KMS-11 (cell line): ENCODE data around the gene DNAJB14.

ENCODE experiments used
- H2AFZ ChIP-seq: fragments of 200-600 bp; sonication (generic); 2 replicates; pipeline ENCODE4 v1.6.1; 2016; ENCODE audit warnings: antibody characterized with exemption, mixed run types, low read depth
- H3K27ac ChIP-seq: fragments of 200-600 bp; sonication (generic); 2 replicates; pipeline ENCODE4 v1.6.1; 2016; ENCODE audit warnings: mild to moderate bottlenecking, mixed run types
- H3K27me3 ChIP-seq: fragments of 200-600 bp; sonication (generic); 2 replicates; pipeline ENCODE4 v1.6.1; 2017; ENCODE audit warnings: mild to moderate bottlenecking, low read depth, mixed run types, moderate library complexity; ENCODE audit not compliant: insufficient read depth
- H3K36me3 ChIP-seq: fragments of 200-600 bp; sonication (generic); 2 replicates; pipeline ENCODE4 v1.6.1; 2017; ENCODE audit warnings: mild to moderate bottlenecking, mixed run types; ENCODE audit not compliant: insufficient read depth
- H3K4me1 ChIP-seq: fragments of 200-600 bp; sonication (generic); 2 replicates; pipeline ENCODE4 v1.6.1; 2016; ENCODE audit warnings: mild to moderate bottlenecking, low read depth, mixed run types; ENCODE audit not compliant: poor library complexity, severe bottlenecking
- H3K4me2 ChIP-seq: fragments of 200-600 bp; sonication (generic); 2 replicates; pipeline ENCODE4 v1.7.0; 2016; ENCODE audit warnings: mild to moderate bottlenecking, mixed run types
- H3K4me3 ChIP-seq: fragments of 200-600 bp; sonication (generic); IDR thresholded peaks from 2 replicates; pipeline ENCODE4 v1.6.1; 2017; ENCODE audit warnings: low read depth, low read length, mixed read lengths; ENCODE audit not compliant: insufficient read depth
- H3K79me2 ChIP-seq: fragments of 200-600 bp; sonication (generic); 2 replicates; pipeline ENCODE4 v1.6.1; 2016; ENCODE audit warnings: low read depth, mixed run types; ENCODE audit not compliant: insufficient read depth
- H3K9ac ChIP-seq: fragments of 200-600 bp; sonication (generic); 2 replicates; pipeline ENCODE4 v1.6.1; 2016; ENCODE audit warnings: mild to moderate bottlenecking, mixed run types
- H4K20me1 ChIP-seq: fragments of 200-600 bp; sonication (generic); 2 replicates; pipeline ENCODE4 v1.6.1; 2016; ENCODE audit warnings: mild to moderate bottlenecking, mixed run types; ENCODE audit not compliant: insufficient read depth
- TF ChIP-seq, protein P1 (sequence below): fragments of 200-600 bp; sonication (generic); conservative IDR thresholded peaks from 2 replicates; pipeline ENCODE4 v1.6.1; 2017; ENCODE audit warnings: low read depth, mild to moderate bottlenecking, antibody characterized with exemption, low read length, moderate library complexity, mixed read lengths

DNAJB14 gene

DNA sequence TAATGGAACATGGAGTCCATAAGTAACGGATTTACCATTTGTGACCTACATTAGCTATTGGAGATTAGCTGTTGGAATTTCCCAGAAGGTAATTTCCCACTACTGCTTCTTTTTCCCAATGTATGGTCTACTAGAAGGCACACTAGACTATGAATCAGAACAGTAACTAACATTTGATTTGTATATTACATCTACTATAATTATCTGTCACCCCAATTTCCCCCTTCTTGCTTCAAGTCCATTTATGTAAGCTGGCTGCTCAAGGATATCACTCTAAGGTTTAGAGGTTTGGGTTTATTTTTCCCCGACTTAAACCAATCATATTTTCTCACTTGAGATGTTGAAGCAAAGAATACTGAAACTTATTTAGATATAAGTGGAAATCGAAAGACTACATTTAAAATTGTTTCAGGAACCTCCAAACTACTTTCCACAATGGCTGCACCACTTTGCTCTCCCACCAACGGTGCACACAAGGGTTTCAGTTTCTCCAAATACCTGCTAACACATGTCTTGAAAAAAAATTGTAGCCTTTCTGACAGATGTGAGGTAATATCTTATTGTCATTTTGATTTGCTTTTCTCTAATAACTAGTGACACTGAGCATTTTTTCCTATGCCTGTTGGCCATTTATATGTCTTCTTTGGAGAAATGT is 37.0 kb upstream of the DNAJB14 start:
- Histone ChIP-seq H3K79me2 (no peaks in the 10 kb centered on the region), H3K4me2 (no peak overlapping the region), H3K27ac (no peak overlapping the region), H3K4me3 (no peak overlapping the region), H2AFZ (no peak overlapping the region), H3K9ac (no peak overlapping the region), H4K20me1 (no peaks in the 10 kb centered on the region), H3K27me3 (no peaks in the 10 kb centered on the region), H3K36me3 (no peaks in the 10 kb centered on the region), H3K4me1 (no peaks in the 10 kb centered on the region)
- TF ChIP-seq, protein P1, sequence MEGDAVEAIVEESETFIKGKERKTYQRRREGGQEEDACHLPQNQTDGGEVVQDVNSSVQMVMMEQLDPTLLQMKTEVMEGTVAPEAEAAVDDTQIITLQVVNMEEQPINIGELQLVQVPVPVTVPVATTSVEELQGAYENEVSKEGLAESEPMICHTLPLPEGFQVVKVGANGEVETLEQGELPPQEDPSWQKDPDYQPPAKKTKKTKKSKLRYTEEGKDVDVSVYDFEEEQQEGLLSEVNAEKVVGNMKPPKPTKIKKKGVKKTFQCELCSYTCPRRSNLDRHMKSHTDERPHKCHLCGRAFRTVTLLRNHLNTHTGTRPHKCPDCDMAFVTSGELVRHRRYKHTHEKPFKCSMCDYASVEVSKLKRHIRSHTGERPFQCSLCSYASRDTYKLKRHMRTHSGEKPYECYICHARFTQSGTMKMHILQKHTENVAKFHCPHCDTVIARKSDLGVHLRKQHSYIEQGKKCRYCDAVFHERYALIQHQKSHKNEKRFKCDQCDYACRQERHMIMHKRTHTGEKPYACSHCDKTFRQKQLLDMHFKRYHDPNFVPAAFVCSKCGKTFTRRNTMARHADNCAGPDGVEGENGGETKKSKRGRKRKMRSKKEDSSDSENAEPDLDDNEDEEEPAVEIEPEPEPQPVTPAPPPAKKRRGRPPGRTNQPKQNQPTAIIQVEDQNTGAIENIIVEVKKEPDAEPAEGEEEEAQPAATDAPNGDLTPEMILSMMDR, result no peak

DNA sequence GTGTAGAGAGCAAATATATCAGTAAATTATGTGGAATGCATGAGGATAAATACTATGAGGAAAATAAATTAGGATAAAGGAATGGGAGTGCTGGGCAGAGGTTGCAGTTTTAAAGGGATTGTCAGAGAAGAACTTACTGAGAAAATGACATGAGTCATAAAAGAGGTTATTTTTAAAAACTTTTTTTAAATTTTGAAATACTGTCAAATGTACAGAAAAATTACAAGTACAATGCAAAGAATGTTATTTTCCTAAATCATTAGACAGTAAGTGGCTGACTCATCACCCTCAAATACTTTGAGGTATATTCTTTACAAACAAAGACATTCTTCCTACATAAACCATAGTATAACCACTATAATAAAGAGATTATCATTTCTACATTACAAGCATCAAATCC is 33.5 kb upstream of the DNAJB14 start:
- no peaks in the 10 kb centered on the region for H4K20me1 ChIP-seq
- no peaks in the 10 kb centered on the region for H3K4me1 ChIP-seq
- H3K9ac ChIP-seq, result no peak overlapping the region
- no peak overlapping the region for H2AFZ ChIP-seq
- H3K27ac ChIP-seq, result no peak overlapping the region
- no peaks in the 10 kb centered on the region for H3K79me2 ChIP-seq
- TF ChIP-seq, protein P1, result no peak
- no peak overlapping the region for H3K4me3 ChIP-seq
- H3K27me3 ChIP-seq, result no peaks in the 10 kb centered on the region
- H3K36me3 ChIP-seq, result no peaks in the 10 kb centered on the region
- H3K4me2 ChIP-seq, result no peak overlapping the region

DNA sequence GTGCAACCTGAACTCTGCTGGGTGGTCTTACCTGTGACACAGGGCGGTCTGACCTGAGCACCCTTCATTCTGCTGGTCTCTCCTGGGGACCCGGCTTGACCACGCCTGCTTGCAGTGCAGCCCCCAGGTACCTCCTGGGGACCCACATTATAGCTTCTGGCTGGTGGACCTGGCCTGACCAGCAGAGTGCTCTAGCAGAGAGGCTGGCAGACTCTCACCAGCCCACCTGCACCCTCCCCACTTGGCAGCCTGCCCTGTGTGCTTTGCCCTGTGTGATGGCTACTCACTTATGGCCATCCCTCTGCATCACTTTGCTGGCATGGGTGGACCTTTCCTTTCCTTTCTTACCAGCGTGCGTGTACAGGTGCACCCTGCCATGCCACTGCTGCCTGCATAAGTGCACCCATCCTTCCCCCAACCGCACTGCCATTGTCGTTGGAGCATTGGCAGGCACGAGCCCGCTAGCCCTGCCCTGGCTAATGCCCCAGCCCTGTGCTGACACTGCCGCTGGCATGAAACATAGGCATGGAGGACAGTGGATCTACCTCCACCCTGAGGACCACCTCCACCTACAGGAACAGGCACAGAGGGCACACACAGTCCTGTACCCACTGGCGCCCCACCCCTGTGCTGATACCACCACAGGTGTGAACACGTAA is 25.2 kb upstream of the DNAJB14 start:
- H3K79me2 ChIP-seq, result no peaks in the 10 kb centered on the region
- TF ChIP-seq, protein P1, result no peak
- no peaks in the 10 kb centered on the region for H3K27me3 ChIP-seq
- H3K4me1 ChIP-seq, result no peaks in the 10 kb centered on the region
- H3K4me3 ChIP-seq, result no peak overlapping the region
- H3K4me2 ChIP-seq, result no peak overlapping the region
- H3K36me3 ChIP-seq, result no peaks in the 10 kb centered on the region
- no peak overlapping the region for H3K9ac ChIP-seq
- H3K27ac ChIP-seq, result no peak overlapping the region
- no peak overlapping the region for H2AFZ ChIP-seq
- H4K20me1 ChIP-seq, result no peaks in the 10 kb centered on the region

DNA sequence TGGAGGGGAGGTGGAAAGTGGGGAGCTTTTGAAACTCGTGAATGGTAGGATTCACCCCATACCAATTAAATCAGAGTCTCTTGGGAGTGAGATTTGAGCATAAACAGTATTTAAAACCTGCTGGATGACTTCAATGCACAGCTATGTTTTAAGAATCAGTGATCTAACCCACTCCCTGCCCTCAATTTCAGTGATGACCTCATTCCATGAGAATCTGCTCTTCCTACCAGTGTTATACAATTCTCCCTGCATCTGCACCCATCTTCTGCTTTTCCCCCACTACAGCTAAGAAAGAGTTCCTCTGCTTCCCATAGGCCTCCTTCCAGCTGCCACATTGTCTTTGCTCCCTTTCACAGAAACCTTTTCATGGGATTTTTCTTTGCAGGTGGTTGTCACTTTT is 21.9 kb upstream of the DNAJB14 start:
- Histone ChIP-seq H3K79me2 (no peaks in the 10 kb centered on the region), H2AFZ (no peak overlapping the region), H3K36me3 (no peaks in the 10 kb centered on the region), H3K27ac (no peak overlapping the region), H3K4me3 (no peak overlapping the region), H3K27me3 (no peaks in the 10 kb centered on the region), H3K4me2 (no peak overlapping the region), H3K4me1 (no peaks in the 10 kb centered on the region), H3K9ac (no peak overlapping the region), H4K20me1 (no peaks in the 10 kb centered on the region)
- TF ChIP-seq, protein P1, result no peak
